ENCODE results near the gene MLLT1. TPM values are rescaled to one million over a fixed set of nuclear protein-coding genes. Genes with fewer than 3 reads are reported as not detected.

Gene MLLT1
- total and polyA plus RNA-seq, 4 donors = 2.1 to 15.6 (median 7.3) TPM

- Histone ChIP-seq H3K27ac (ENCODE audit: low read depth in 1 of 2, low read length in 2 of 2) (peak overlapping the region; percentile 94 to 96), H3K27me3 (ENCODE audit: control insufficient read depth in 4 of 4, insufficient read depth in 4 of 4, low read length in 3 of 4) (no peaks in the 10 kb centered on the region), H3K9ac (ENCODE audit: low read depth in 1 of 2, low read length in 2 of 2) (peak overlapping the region in 1 of 2 donors; percentile 22), H3K9me3 (ENCODE audit: control insufficient read depth in 4 of 4, low read length in 3 of 4) (no peaks in the 10 kb centered on the region), H3K4me3 (ENCODE audit: low read depth in 1 of 3, low read length in 3 of 3) (peak overlapping the region; percentile 17 to 59 (median 47)), H3K4me1 (ENCODE audit: control insufficient read depth in 4 of 4, insufficient read depth in 4 of 4, low read length in 3 of 4) (peaks cover 48 to 78% (median 68%) of the 10 kb centered on the region in 4 donors), H3K36me3 (ENCODE audit: control insufficient read depth in 4 of 4, insufficient read depth in 3 of 4, low read depth in 1 of 4, low read length in 3 of 4) (peaks cover 0 to 9% (median 2%) of the 10 kb centered on the region in 4 donors)
- no peak for DNase-seq (ENCODE audit: low spot score)
- no peak for TF ChIP-seq JUND (IDR thresholded peaks at IDR 0.05)
- no peak for TF ChIP-seq HNF4G (IDR thresholded peaks at IDR 0.05)
- TF ChIP-seq NR2F2 (IDR thresholded peaks at IDR 0.05) = no peak
- peak in 1 of 2 donors; percentile 17 for TF ChIP-seq GABPA (IDR thresholded peaks at IDR 0.05 in 1 of 2, conservative IDR thresholded peaks at IDR 0.05 in 1 of 2)
- peak in 1 of 2 donors; percentile 74 for TF ChIP-seq RXRA (IDR thresholded peaks at IDR 0.05)
- no peak for TF ChIP-seq SP1 (IDR thresholded peaks at IDR 0.05)
- TF ChIP-seq HNF4A (conservative IDR thresholded peaks at IDR 0.05) = peak in 1 of 2 donors; percentile 52
- TF ChIP-seq MAX (IDR thresholded peaks at IDR 0.05) = peak; percentile 79
- no peak for TF ChIP-seq TAF1 (conservative IDR thresholded peaks at IDR 0.05)
- TF ChIP-seq ZBTB33 (IDR thresholded peaks at IDR 0.05) = no peak
- TF ChIP-seq EGR1 (IDR thresholded peaks at IDR 0.05; ENCODE audit: low read depth in 2 of 2) = peak in 1 of 2 donors; percentile 52
- TF ChIP-seq FOXA1 (IDR thresholded peaks at IDR 0.05) = no peak
- no peak for TF ChIP-seq REST (IDR thresholded peaks at IDR 0.05)
- no peak for TF ChIP-seq FOXA2 (IDR thresholded peaks at IDR 0.05)
- TF ChIP-seq RAD21 (IDR thresholded peaks at IDR 0.05) = no peak
- no peak for TF ChIP-seq CTCF (IDR thresholded peaks at IDR 0.05; ENCODE audit: low read depth, low read length, missing input control)
- TF ChIP-seq ATF3 (IDR thresholded peaks at IDR 0.05) = no peak
- TF ChIP-seq YY1 (IDR thresholded peaks at IDR 0.05) = no peak
- 58% methylated on average over 31 of the region's 31 CpGs for WGBS
Measured at GRCh38 chr19:6270076-6270745, 9.6 kb downstream of the MLLT1 start.
